Sciatic nerve (tissue), 2 donors: ENCODE measurements around the gene ATXN1. TPM values are rescaled to one million over a fixed set of nuclear protein-coding genes. Genes with fewer than 3 reads are reported as not detected.

Source experiments
- ATAC-seq: fragments of 200-7000 bp; cut with Tn5 transposase; one replicate; pipeline ENCODE4 v1.9.1; 2020; ENCODE audit warnings: mild to moderate bottlenecking, moderate library complexity
- DNase-seq: peaks from one replicate; pipeline ENCODE4 v3.0.0-alpha.2; 2020; ENCODE audit warnings: low spot score
- intact Hi-C: fragments of 100-400 bp; cut with DNase I; formaldehyde crosslinking; loops from one replicate; pipeline ENCODE4 v1.14.2; 2022
- total RNA-seq: library from RNA; stranded (reverse); fragmentation: NEBNext Ultra II Directional; extraction: Animal tissue kit (Norgen Biotek cat#: 25700); gene quantifications from one replicate; pipeline ENCODE4 v1.2.1, GENCODE V29; 2021
- donor health status: DM: no; HTN: no; CAD: no.
- donor health status: DM: no; HTN: no; CAD: no.

The ATXN1 gene
- total RNA-seq, 1 donor from 2014 or later, result 70.0 TPM

GRCh38 chr6:16690608-16691142 lies 70.6 kb downstream of the ATXN1 start:
- DNase-seq (no peak), ATAC-seq (no peak)
- intact Hi-C loops, result no loop called here

DNA sequence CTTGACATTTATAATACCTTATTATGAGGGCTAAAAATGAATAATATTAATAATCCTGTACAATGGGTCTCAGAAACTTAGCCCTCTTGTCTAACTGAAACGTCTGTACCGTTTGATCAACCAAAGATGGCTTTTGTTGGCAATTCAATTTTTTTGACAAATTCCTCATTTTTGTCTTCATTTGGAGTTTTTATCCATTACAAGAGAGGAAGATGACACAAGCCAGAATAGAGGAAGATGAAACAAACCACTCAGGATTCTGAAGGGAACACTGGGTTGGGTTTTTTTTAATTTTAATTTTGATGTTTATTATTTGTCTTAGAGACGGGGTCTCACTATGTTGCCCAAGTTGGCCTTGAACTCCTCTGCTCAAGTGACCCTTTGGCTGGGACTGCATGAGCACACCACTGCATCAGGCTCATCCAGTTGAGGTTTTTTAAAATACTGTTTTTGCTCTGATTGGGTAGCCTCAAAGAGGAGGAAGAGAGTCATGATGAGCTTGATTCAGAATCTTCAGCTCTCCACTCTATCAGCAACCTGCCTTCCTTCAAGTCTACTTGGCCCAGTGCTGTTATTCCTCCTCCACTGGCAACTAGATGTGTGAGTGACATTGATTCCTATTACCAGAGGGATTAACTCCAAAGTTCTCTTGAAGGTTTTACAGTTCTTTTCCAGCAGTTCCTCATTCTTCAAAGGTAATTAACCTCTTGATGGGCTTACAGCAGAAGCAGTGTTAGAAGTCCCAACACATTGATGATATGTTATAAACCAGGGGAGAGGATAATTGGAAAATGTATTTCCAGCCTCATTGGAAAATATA lies 71.3 kb downstream of the ATXN1 start:
- ATAC-seq (no peak), DNase-seq (no peak)
- intact Hi-C loops, result no loop called here

GRCh38 chr6:16688984-16689636 lies 72.2 kb downstream of the ATXN1 start:
- intact Hi-C loops, result no loop called here
- no peak for DNase-seq
- no peak for ATAC-seq

DNA sequence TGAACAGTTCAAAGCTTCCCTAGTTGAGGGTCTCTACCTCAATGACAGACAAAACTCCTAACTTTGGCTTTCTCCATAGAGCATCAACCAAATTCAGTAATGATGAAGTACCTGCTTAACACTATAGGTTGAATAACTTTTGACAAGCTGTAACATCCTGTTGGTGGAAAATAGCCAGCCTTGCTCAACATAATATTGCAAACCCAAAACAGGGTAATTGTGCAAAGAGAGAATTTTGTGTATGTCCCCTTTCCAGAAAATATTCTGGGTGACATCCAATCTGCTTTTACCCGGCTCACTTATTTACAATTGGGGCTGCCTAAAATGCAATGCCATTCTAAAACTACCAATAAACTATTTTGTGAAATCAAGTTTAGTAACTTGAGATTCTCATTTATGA lies 72.8 kb downstream of the ATXN1 start:
- DNase-seq (no peak), ATAC-seq (no peak)
- intact Hi-C loops, result no loop called here

GRCh38 chr6:16687045-16687444 lies 74.2 kb downstream of the ATXN1 start:
- ATAC-seq (no peak), DNase-seq (no peak)
- intact Hi-C loops, result no loop called here

- ATAC-seq (no peak), DNase-seq (no peak)
- intact Hi-C loops, result no loop called here
These were observed 76.2 kb downstream of the ATXN1 start for GRCh38 chr6:16684896-16685554.

DNA sequence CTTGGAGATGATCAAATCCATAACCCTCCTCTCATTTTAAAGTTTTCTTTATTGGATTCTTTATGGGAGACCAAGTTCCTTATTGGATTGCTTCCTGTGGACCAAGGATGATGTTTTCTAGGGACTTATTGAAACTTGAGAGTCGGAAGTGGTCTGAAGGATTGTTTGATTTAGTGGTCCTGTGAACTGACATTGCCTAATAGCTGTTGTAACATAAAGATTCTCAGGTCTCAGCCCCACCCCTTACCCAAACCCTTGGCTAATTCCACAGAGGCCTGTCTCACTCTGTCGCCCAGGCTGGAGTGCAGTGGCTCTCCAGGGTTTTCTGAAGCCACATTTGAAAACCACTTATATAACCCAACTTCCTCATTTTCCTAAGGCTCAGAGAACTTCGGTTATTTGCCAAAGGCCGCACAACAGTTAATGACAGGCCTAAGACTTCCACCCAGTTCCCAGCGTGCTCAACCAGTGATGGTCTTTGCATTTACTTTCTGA lies 77.0 kb downstream of the ATXN1 start:
- DNase-seq (no peak), ATAC-seq (peak; percentile 64)
- intact Hi-C loops, result no loop called here

DNA sequence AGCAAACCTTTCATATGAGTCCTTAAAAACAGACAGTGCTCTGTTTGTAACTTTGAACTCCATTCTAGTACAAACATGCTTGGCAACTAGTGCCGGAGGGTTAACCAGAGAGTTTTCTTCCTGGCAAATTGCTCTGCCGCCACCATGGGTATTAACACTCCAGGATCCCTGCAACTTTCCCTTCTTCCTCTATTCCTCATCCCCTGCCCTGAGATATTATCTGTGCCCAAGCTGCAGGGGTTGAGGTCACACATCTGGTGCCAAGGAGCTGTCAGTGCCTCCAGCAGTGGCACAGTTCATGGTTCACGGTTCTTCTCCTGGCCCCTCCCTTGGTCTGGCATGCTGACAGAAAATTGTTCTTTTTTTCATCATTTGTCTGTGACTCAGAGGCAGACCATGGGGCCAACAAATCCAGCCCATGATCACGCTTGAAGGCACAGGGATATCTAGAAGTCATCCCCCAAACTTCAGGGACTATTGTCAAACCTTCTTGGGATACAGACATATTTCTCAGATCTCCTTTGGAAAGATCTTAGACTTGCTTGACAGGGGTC lies 77.5 kb downstream of the ATXN1 start:
- no peak for DNase-seq
- intact Hi-C loops, result no loop called here
- ATAC-seq, result peak; percentile 76

GRCh38 chr6:16681260-16681873 lies 79.9 kb downstream of the ATXN1 start:
- intact Hi-C loops, result no loop called here
- no peak for ATAC-seq

GRCh38 chr6:16679050-16679449 lies 82.2 kb downstream of the ATXN1 start:
- ATAC-seq, result no peak
- no peak for DNase-seq

More at GRCh38 chr6:16681260-16681873, 79.9 kb downstream of the ATXN1 start:
- no peak for DNase-seq

GRCh38 chr6:16677458-16677857 lies 83.8 kb downstream of the ATXN1 start:
- intact Hi-C loops, result no loop called here
- ATAC-seq, result no peak
- no peak for DNase-seq

More at GRCh38 chr6:16679050-16679449, 82.2 kb downstream of the ATXN1 start:
- intact Hi-C loops, result no loop called here

DNA sequence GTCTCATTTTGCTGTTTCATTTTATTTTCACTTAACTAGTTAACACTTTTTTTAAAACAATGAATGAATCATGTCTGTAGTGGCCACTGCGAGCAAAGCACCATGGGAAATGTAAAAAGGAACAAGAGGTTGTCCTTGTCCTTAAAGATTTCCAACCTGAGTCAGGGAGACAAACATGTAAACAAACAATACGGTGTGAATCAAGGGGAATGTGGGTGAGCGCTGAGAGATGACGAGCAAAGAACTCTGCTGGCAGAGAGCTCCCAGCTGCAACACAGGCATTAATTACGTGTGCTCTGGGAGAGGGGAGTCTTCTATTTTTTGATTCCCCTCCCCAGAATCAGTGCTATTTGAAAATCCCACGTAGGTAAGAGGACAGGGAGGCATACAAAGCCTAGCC lies 84.3 kb downstream of the ATXN1 start:
- no peak for DNase-seq
- intact Hi-C loops, result no loop called here
- ATAC-seq, result peak; percentile 68

DNA sequence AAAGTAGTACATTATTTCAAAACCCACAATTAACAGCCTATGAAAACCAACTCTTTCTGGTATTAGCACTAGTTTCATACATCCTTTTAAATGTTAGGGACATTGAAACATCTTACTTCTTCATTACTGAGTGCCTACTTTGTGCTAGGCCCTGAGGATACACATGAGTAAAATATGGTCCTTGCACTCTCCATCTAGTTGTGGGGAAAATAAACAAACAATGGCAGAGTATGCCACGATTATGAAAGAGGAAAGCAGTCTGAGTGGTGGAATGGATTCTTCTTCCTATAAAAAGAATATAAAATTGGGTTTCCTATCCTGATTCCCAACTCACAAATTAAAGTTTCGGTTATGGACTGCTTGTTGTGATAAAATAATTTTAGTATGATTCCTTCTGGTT lies 84.9 kb downstream of the ATXN1 start:
- intact Hi-C loops, result no loop called here
- ATAC-seq (peak; percentile 38), DNase-seq (no peak)

GRCh38 chr6:16674801-16675392 lies 86.4 kb downstream of the ATXN1 start:
- intact Hi-C loops, result no loop called here
- peak; percentile 25 for ATAC-seq

DNA sequence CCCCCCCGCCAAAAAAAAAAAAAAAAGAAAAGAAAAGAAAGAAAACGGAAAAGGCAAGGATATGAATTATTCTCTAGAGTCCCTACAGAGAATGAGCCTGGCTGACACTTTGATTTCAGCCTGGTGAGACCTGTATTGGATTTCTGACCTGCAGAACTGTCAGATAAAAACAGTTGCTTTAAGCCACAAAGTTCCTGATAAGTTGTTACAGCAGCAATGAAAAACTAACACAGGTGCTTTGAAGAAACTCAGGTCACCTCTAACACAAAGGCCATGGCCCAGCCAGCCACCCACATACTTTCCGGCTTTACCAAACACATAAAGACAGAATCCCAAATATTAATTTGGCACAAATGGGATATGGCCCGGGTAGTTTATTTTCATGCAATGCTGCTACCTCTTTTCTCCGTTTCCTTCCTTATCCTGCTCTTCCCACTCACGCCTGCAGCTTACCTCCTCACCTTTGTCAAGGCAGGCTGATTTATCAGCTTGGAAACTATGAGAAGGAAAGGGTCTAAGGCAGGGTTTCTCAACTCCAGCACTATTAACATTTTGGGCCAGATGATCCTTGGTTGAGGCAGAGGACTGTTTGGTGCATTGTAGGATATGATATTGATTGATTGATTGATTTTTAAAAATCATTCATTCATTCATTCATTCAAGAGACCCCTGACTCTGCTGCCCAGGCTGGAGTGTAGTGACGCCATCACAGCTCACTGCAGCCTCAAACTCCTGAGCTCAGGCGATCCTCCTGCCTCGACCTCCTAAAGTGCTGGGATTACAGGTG lies 88.1 kb downstream of the ATXN1 start:
- no peak for ATAC-seq
- intact Hi-C loops, result no loop called here

More at GRCh38 chr6:16674801-16675392, 86.4 kb downstream of the ATXN1 start:
- no peak for DNase-seq

GRCh38 chr6:16671302-16672289 lies 89.7 kb downstream of the ATXN1 start:
- DNase-seq, result no peak
- ATAC-seq, result no peak
- intact Hi-C loops, result no loop called here

More for the DNA sequence above, 88.1 kb downstream of the ATXN1 start:
- DNase-seq, result no peak
